HG03045 (cell line): ENCODE results near the gene RNU6-9.

Source experiments
- ATAC-seq: cut with Tn5 transposase; IDR thresholded peaks from one replicate; pipeline ENCODE4 v1.9.1; 2021; ENCODE audit warnings: mild to moderate bottlenecking, moderate library complexity; ENCODE audit not compliant: unreplicated experiment

Gene RNU6-9

GRCh38 chr19:931860-932647 is 38.8 kb downstream of the RNU6-9 start:
- no peak for ATAC-seq

GRCh38 chr19:932648-933552 is 39.6 kb downstream of the RNU6-9 start:
- ATAC-seq, result no peak

GRCh38 chr19:933553-933882 is 40.2 kb downstream of the RNU6-9 start:
- ATAC-seq, result no peak

GRCh38 chr19:934197-934840 is 41.0 kb downstream of the RNU6-9 start:
- ATAC-seq, result no peak

- ATAC-seq, result no peak
These were observed 41.7 kb downstream of the RNU6-9 start for GRCh38 chr19:934865-935479.

- ATAC-seq, result no peak
These were observed 42.9 kb downstream of the RNU6-9 start for GRCh38 chr19:936175-936546.

GRCh38 chr19:937259-937694 is 44.0 kb downstream of the RNU6-9 start:
- no peak for ATAC-seq

- no peak for ATAC-seq
These were observed 45.1 kb downstream of the RNU6-9 start for GRCh38 chr19:938233-938923.

GRCh38 chr19:939439-939838 is 46.2 kb downstream of the RNU6-9 start:
- ATAC-seq, result no peak

GRCh38 chr19:939922-940321 is 46.6 kb downstream of the RNU6-9 start:
- no peak for ATAC-seq

- ATAC-seq, result no peak
These were observed 47.5 kb downstream of the RNU6-9 start for GRCh38 chr19:940591-941291.

- ATAC-seq, result no peak
These were observed 48.2 kb downstream of the RNU6-9 start for GRCh38 chr19:941292-942132.

- no peak for ATAC-seq
These were observed 48.9 kb downstream of the RNU6-9 start for GRCh38 chr19:942133-942645.
